Stimulated activated naive B cell treated with anti-CD40 and anti-IgM and Interleukin-4, amounts not matched to agents 10 μg/mL and 1 μg/mL and 100 μg/mL, for 72 hours (primary cell): ENCODE data around the gene NPPC.

Experiments used
- ATAC-seq, 2 donors: fragments of 150-1000 bp; cut with Tn5 transposase; replicated peaks; 2 replicates each; pipeline ENCODE4 v1.10.0; 2021; ENCODE audit warnings: moderate library complexity in 1 of 2
- DNase-seq: peaks from one replicate; pipeline ENCODE4 v3.0.0; 2021
- H3K27ac Mint-ChIP-seq: one replicate; pipeline ENCODE4 v1.8.0; 2022; ENCODE audit warnings: mild to moderate bottlenecking, mixed read lengths
- H3K27me3 Mint-ChIP-seq, 2 donors: one replicate each; pipeline ENCODE4 v1.8.0; 2022; ENCODE audit warnings: mixed read lengths in 2 of 2
- H3K36me3 Mint-ChIP-seq, 2 donors: one replicate each; pipeline ENCODE4 v1.8.0; 2022; ENCODE audit warnings: mixed read lengths in 2 of 2, mild to moderate bottlenecking in 1 of 2
- H3K4me1 Mint-ChIP-seq, 2 donors: one replicate each; pipeline ENCODE4 v1.8.0; 2022; ENCODE audit warnings: mixed read lengths in 2 of 2, mild to moderate bottlenecking in 1 of 2
- H3K4me3 Mint-ChIP-seq, 2 donors: one replicate each; pipeline ENCODE4 v1.8.0; 2022; ENCODE audit warnings: mild to moderate bottlenecking in 2 of 2, mixed read lengths in 2 of 2, moderate library complexity in 1 of 2
- H3K9me3 Mint-ChIP-seq, 2 donors: one replicate each; pipeline ENCODE4 v1.8.0; 2022; ENCODE audit warnings: mixed read lengths in 2 of 2, mild to moderate bottlenecking in 1 of 2

NPPC gene

DNA sequence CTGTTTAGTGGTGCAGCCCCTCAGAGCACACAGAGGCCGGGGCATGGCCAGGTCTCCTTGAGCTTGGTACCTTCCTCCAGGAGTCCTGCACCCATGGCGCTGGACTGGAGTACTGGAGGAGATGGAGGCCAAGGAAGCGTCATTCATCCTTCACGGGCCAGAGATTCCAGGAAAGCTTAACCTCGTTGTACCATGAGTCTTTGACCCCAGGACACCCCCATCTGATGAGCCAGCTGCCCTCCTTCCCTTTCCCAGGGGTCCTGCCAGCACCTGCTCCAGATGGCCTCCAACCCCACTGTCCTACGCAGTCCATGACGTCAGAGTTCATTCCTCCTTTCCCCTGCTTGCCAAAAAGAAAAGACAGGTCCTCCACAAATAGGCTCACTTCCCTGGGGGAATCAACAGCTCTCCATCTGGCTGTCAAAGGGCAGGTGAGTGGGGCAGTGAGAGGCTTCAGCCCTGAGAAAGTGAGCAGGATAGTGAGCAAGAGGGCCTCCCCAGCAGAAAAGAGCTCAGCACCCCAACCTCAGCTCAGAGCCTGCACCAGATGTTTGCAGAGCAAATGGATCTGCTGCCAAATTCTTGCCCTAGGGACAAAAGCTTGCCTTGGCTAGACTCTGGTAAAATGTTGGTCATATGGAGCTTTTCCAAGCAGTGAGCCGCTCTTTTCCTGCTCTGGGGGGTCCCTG is 4.5 kb upstream of the NPPC start:
- H3K9me3 Mint-ChIP-seq = no peaks in the 10 kb centered on the region
- H3K4me1 Mint-ChIP-seq = peaks cover 21 to 26% of the 10 kb centered on the region in 2 donors
- no peak for ATAC-seq
- no peak overlapping the region for H3K4me3 Mint-ChIP-seq
- peaks cover 42 to 49% of the 10 kb centered on the region in 2 donors for H3K27me3 Mint-ChIP-seq
- DNase-seq = no peak
- no peak overlapping the region for H3K27ac Mint-ChIP-seq
- no peaks in the 10 kb centered on the region for H3K36me3 Mint-ChIP-seq

DNA sequence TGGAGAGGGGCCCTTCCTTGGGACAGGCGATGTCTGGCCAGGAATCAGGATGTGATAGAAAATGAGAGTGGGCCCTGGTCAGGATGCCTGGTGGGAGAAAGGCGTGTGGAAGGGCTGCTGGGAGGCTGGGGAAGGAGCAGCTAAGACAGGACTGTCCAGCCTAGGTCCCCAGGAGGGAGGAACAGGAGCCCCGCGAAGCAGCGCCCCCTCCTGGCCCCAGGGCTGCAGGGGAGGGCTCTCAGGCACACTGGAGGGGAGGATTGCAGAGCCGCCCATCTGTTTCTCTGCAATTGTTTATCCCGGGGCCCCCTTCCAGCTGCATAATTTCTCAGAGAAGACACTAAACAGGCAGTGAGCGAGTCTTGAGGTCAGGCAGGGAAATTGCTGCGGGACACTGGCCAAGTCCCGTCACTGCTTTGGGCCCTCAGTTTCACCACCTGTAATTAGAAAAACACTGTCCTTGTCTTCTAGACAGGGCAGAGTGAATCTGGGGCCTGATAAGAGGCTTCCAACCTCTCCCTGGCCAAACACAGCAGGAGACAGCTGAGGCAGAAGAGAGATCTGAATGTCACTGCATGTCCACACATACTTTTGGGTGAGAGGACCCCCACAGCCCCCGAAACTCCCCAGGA is 3.9 kb upstream of the NPPC start:
- ATAC-seq (no peak), DNase-seq (no peak)
- Mint-ChIP-seq H3K27ac (no peak overlapping the region), H3K36me3 (no peaks in the 10 kb centered on the region), H3K9me3 (no peaks in the 10 kb centered on the region), H3K4me1 (peaks cover 21 to 27% of the 10 kb centered on the region in 2 donors), H3K27me3 (peaks cover 42 to 50% of the 10 kb centered on the region in 2 donors), H3K4me3 (no peak overlapping the region)

DNA sequence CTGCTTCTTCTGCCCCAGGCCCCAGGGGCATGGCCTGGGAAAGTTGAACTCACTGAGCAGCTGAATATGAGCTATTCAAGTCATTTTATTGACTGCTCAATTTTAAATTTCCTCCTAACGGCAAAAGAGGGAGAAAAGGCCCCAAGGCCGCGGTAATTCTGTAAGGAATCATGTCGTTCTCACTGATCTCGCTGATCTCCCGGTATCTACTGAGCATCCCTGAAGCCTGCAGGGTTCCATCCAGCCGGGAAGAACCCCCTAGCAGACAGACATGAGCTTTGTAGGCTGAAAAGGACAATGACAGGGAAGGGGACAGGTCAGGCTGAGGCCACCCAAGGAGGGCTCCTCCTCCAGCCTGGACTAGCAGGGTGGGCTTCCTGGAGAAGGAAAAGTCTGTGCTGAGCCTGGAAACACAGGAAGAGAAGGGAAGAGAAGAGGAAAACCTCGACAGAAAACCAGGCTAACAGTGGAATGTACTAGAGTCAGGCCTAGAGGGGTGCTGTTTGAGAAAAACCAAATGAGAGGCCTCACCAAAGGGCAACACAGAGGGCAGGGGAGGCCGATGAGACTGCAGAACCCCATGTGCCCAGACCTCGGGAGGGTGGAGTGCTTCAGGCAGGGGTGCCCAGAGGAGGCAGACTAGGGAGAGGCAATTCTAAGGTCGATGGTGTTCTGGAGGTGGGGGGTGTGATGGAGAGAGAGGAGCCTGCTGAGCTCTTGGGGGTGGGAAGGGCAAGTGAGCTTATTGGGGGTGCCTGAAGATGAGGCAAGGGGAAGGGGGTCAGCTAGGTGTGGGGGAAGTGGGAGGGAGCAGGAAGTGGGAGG is 2.9 kb upstream of the NPPC start:
- no peak for DNase-seq
- Mint-ChIP-seq H3K27me3 (peaks cover 48 to 55% of the 10 kb centered on the region in 2 donors), H3K36me3 (no peaks in the 10 kb centered on the region), H3K4me1 (peaks cover 22 to 31% of the 10 kb centered on the region in 2 donors), H3K4me3 (no peak overlapping the region), H3K27ac (no peak overlapping the region), H3K9me3 (no peaks in the 10 kb centered on the region)
- ATAC-seq = no peak

DNA sequence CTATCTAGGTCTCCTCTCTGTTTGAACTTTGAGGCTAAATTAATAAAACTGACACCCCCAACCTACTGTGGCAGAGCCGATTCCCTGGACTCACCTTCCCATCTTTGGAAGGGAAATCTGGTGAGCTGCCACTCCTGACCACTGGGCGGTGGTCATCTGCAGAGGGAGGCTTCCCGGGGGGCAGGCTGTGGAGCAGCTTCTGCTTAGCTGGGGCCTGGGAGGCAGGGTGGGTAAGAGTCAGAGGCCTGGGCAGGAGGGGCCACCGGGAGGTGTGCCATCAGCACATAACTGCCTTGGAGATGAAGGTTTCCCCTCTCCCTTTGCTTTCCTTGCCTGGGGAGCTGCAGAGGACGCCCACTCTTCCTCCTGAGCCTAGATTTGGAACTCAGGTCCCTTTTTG is 2.3 kb upstream of the NPPC start:
- DNase-seq (no peak), ATAC-seq (no peak)
- Mint-ChIP-seq H3K4me3 (no peak overlapping the region), H3K36me3 (no peaks in the 10 kb centered on the region), H3K4me1 (peaks cover 21 to 31% of the 10 kb centered on the region in 2 donors), H3K9me3 (no peaks in the 10 kb centered on the region), H3K27ac (no peak overlapping the region), H3K27me3 (peaks cover 54 to 61% of the 10 kb centered on the region in 2 donors)

DNA sequence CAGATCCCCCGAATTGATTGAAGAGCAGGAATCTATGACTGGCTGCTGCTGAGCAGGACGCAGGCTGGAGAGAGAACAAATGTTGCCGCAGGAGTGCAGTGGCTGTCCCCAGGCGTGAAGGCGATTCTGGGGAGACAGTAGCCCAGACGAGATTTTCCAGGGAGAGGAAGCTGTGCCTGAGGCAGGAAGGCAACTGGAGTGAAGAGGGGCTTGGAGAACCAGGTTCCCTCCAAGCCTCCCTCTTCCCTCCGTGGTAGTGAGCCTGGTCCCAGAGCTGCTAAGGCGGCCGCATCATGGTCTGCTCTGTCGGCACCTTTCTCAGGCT is 1.3 kb upstream of the NPPC start:
- H3K4me1 Mint-ChIP-seq = peaks cover 16 to 27% of the 10 kb centered on the region in 2 donors
- H3K4me3 Mint-ChIP-seq = no peak overlapping the region
- ATAC-seq = no peak
- H3K27ac Mint-ChIP-seq = no peak overlapping the region
- peaks cover 50 to 63% of the 10 kb centered on the region in 2 donors for H3K27me3 Mint-ChIP-seq
- no peaks in the 10 kb centered on the region for H3K36me3 Mint-ChIP-seq
- no peaks in the 10 kb centered on the region for H3K9me3 Mint-ChIP-seq
- no peak for DNase-seq

DNA sequence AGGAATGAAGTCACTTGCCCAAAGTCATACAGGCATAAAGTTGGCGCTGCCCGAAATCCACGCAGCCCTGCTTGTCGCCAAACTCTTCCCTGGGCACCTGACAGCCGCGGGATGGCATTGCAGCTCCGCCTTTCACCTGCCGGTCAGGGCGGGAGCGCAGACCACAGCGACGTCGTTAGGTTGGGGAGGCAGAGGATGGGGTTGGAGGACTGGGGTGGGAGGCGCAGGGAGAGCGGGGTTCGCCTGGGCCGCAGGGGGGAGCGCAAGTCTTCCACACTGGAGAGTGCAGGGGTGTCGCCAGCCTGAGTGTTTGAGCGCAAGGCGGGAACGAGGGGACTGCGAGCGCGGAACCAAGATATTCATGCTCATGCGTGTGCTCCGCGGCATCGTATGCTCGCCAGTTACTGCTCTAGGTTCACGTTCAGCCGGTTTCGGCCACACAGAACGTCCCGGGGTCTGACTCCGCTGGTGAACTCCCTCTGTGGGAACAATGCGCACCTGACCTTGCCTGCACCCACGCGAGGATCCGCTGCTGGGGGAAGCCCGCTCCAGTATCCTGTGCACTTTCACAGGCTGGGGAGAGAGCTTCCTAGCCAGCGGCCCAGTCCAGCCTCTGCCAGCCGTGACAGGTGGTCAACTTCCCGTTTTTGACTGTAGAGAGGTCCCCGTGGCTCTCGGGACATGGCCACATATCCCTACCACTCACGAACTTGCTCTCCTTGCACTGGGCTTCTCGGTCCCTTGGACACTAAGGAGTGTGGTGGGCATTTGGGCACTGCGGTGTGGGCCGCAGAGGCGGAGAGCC is 767 bp upstream of the NPPC start:
- Mint-ChIP-seq H3K9me3 (no peaks in the 10 kb centered on the region), H3K36me3 (no peaks in the 10 kb centered on the region), H3K4me1 (peaks cover 16 to 27% of the 10 kb centered on the region in 2 donors), H3K4me3 (peak overlapping the region; percentile 72 to 75), H3K27ac (peak overlapping the region; percentile 22), H3K27me3 (peaks cover 55 to 67% of the 10 kb centered on the region in 2 donors)
- ATAC-seq (peak; percentile 7 to 29), DNase-seq (peak; percentile 18)

DNA sequence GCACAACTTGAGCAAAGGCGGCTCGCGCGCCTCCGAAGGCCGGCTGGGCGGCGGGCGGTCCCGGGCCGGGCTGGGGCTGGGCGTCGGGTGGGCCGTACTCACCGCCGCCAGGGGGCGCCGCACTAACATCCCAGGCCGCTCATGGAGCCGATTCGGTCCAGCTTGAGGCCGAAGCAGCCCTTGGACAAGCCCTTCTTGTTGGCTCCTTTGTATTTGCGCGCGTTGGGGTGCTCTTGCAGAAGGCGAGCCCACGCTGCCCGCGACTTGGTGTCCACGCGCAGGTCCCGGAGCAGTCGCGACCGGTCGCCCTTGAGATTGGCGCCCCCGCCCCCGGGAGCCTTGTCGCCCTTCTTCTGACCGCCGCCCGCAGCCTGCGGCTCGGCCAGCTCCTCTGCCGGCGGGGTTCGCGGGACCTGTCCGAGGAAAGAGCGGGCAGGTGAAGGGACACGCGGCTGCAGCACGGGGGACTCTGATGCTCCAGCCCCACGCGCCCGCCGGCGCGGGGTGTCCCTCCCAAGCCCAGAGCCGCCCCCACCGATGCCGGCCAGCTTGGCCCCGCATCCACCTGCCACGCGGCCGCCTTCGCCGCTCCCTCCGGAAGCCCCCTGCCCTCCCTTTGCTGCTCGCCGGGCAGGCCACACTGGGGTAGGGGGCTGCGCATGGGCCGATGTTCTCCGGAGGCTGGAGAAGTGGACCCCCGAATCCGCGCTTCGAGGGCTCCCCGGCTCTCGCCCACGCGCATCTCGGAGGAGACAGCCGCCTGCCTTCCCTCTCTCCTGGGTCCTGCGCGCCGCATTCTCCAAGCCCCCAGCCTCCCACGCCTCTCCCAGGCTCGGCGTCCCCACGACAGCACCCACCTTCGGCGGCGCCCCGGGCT is 655 bp downstream of the NPPC start:
- Mint-ChIP-seq H3K4me1 (peaks cover 16 to 27% of the 10 kb centered on the region in 2 donors), H3K36me3 (no peaks in the 10 kb centered on the region), H3K27ac (no peak overlapping the region), H3K9me3 (no peaks in the 10 kb centered on the region), H3K4me3 (peak overlapping the region; percentile 72 to 75), H3K27me3 (peaks cover 55 to 61% of the 10 kb centered on the region in 2 donors)
- peak; percentile 59 for DNase-seq
- ATAC-seq = peak; percentile 80 to 81

DNA sequence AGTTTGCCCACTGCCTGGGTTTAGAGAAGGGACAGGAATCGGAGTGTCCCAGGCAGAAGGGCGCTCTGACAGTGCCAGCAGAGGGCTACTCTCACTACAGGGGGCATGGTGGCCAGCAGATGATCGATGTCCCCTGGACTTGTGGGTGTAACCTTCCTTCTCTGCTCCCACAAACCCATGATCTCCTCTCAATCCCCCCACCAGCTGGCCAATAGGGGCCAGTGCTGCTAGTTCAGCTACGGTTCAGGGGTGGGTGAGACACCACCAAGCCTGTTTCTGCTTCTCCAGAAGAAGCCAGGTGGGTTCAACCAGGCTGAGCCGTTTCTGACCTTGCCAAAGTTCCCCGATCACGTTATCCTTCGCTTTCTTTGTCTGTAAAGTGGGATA is 1.3 kb downstream of the NPPC start:
- no peaks in the 10 kb centered on the region for H3K9me3 Mint-ChIP-seq
- DNase-seq (no peak), ATAC-seq (peak; percentile 11 to 12)
- H3K36me3 Mint-ChIP-seq = no peaks in the 10 kb centered on the region
- peaks cover 16 to 27% of the 10 kb centered on the region in 2 donors for H3K4me1 Mint-ChIP-seq
- H3K4me3 Mint-ChIP-seq = peak overlapping the region; percentile 57 to 72
- H3K27ac Mint-ChIP-seq = no peak overlapping the region
- H3K27me3 Mint-ChIP-seq = peaks cover 51 to 60% of the 10 kb centered on the region in 2 donors

DNA sequence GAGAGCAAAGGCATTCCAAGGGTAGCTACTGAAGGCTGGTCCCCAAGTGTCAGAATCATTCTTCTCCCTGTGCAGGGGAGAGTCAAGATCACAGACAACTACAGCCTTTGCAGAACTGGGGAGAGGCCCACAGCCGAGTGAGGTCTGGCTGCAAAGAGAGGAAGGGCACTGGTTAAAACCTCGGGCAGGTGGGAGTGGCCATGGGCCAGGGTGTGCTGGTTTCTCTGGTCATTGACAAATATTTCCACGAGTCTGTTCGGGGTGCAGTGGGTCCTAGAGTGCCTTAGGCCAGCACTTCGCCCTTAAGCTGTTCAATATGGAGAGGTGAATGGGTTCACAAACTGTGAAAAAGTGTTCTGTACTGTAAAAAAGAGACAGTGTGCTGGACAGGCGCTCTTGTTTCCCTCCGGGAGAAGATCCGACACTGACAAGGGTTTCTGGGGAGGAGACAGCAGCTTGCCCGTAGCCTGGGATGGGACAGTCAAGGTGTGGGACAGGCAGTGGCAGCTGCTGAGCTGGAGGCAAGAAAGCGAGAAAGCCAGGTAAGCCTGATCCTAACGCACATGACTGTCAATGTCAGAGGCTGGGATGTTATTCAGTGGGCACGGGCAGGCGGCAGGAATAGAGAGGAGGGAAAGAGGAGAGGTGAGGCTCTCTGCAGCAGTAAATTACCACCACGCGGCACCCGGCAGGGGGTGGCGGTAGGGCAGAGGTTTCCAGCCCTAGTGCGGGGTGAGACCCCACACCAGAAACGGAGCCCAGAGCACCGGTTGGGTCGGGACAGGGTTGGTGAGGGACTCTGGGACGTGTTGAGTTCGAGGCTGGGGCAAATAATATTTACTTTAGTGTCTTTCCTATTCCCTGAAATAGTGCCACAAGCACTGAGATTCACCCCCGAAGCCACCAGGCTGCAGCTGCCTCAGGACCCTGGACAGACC is 2.0 kb downstream of the NPPC start:
- no peak for DNase-seq
- Mint-ChIP-seq H3K9me3 (no peaks in the 10 kb centered on the region), H3K27ac (no peak overlapping the region), H3K4me1 (peaks cover 16 to 27% of the 10 kb centered on the region in 2 donors), H3K36me3 (no peaks in the 10 kb centered on the region), H3K4me3 (peak overlapping the region; percentile 57 to 72), H3K27me3 (peaks cover 46 to 57% of the 10 kb centered on the region in 2 donors)
- no peak for ATAC-seq

DNA sequence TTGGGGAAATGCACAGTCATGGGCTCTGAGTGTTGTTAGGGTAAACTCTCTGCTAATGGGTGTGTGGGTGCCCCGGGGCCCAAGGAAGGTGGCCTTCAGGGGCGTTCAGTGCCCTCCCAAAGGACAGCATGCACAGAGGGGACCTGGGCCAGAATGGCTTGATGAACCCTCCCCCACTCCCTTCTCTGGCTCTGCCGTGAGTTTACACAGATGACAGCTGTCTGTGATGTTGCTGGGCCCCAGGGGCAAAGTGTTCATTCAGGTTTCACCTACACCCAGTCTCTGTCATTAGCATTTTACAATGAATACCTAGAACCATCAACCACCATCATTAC is 3.2 kb downstream of the NPPC start:
- no peak for DNase-seq
- no peak for ATAC-seq
- Mint-ChIP-seq H3K27me3 (peaks cover 37 to 56% of the 10 kb centered on the region in 2 donors), H3K9me3 (no peaks in the 10 kb centered on the region), H3K36me3 (no peaks in the 10 kb centered on the region), H3K27ac (no peak overlapping the region), H3K4me1 (peaks cover 16 to 27% of the 10 kb centered on the region in 2 donors), H3K4me3 (no peak overlapping the region)

DNA sequence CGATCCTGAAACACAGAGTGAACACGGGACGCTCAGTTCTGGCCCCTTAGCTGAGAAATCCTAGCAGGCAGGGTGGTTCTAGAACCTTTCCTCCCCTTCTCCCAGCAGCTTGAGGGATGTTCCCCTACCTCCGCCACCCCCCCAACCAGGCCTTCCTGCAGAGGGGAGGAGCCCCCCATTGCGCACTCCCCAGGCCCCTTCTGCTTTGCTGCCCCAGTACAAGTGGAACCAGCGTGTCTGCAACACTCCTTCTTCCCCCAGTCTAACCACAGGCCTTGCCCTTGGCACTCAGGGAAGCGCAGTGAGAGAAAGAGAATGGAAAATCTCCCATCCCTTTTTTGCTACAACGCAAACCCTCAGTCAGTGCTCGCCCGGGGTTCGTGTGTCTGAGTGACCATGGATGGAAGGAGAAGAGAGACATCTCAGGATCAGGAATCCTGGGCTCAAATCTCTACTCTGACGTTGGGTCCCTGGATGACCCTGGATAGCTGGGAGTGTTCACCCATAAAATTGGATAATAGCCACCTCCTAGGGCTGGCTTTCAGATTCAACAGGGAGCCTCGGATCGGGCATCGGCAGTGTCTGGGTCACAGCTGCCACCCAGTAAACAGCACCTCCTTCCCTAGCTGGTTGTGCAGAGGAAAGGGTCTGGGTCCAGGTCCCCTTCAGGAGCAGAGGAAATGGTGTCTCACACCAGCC is 3.7 kb downstream of the NPPC start:
- H3K27me3 Mint-ChIP-seq = peaks cover 32 to 51% of the 10 kb centered on the region in 2 donors
- peaks cover 15 to 27% of the 10 kb centered on the region in 2 donors for H3K4me1 Mint-ChIP-seq
- H3K4me3 Mint-ChIP-seq = no peak overlapping the region
- ATAC-seq = no peak
- DNase-seq = no peak
- H3K9me3 Mint-ChIP-seq = no peaks in the 10 kb centered on the region
- H3K36me3 Mint-ChIP-seq = no peaks in the 10 kb centered on the region
- H3K27ac Mint-ChIP-seq = no peak overlapping the region

DNA sequence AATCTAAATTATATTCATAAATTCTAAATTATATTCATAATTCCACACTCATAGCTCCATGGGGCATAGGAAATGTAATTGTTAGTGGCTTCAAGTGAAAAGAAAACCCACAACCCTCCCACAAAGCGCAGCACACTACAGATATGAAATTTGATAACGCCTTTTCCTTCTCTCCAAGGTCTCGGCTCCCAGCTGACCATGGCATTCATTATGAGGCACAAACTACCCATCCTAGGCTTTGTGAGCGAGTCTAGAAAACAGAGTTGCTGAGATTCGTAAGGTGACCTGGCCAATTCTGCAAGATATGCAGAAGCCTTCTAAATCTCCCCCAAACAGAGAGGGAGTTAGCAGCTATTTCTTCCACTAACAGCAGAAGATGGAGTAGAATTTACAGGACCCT is 5.4 kb downstream of the NPPC start:
- Mint-ChIP-seq H3K9me3 (no peaks in the 10 kb centered on the region), H3K27ac (no peak overlapping the region), H3K4me3 (no peak overlapping the region), H3K36me3 (no peaks in the 10 kb centered on the region), H3K4me1 (peaks cover 6 to 12% of the 10 kb centered on the region in 2 donors), H3K27me3 (peaks cover 21 to 35% of the 10 kb centered on the region in 2 donors)
- DNase-seq (no peak), ATAC-seq (no peak)
